K562 (cell line): Measurements from ENCODE around the gene DUOX2. TPM values are rescaled to one million over a fixed set of nuclear protein-coding genes. Genes with fewer than 3 reads are reported as not detected.

Experiments
- BCLAF1 ChIP-seq, 2 experiments: fragments of 450-650 bp in 1 of 2; IDR thresholded peaks; 2 replicates each; pipeline ENCODE4 v1.6.1; 2011 to 2017; ENCODE audit warnings: low read depth in 2 of 2, antibody characterized with exemption in 1 of 2, borderline replicate concordance in 1 of 2, low read length in 1 of 2, mild to moderate bottlenecking in 1 of 2, mixed read lengths in 1 of 2; ENCODE audit not compliant: control insufficient read depth in 1 of 2
- CTCF ChIP-seq, 3 experiments: IDR thresholded peaks in 2 of 3; conservative IDR thresholded peaks in 1 of 3; 2 replicates each; pipeline ENCODE4 v1.5.1; 2011 to 2012; ENCODE audit warnings: low read length in 3 of 3, mild to moderate bottlenecking in 3 of 3, control low read depth in 2 of 3, improper control_type of control experiment in 1 of 3, inconsistent platforms in 1 of 3, low read depth in 1 of 3, mixed read lengths in 1 of 3, moderate library complexity in 1 of 3; ENCODE audit not compliant: insufficient read depth in 2 of 3
- EP400 ChIP-seq: fragments of 450-650 bp; IDR thresholded peaks from 2 replicates; pipeline ENCODE4 v1.6.1; 2017; ENCODE audit warnings: antibody characterized with exemption, mild to moderate bottlenecking, moderate library complexity
- ID3 ChIP-seq, 2 experiments: fragments of 250-450 bp in 1 of 2; fragments of 450-650 bp in 1 of 2; sonication (Bioruptor Pico) in 1 of 2; IDR thresholded peaks; 2 replicates each; pipeline versions ENCODE4 v1.6.1 to v1.8.0; 2016 to 2021; ENCODE audit warnings: mild to moderate bottlenecking in 2 of 2, moderate library complexity in 2 of 2, missing compliant biosample characterization in 1 of 2, missing genetic modification characterization in 1 of 2
- NFIC ChIP-seq: fragments of 450-650 bp; IDR thresholded peaks from 2 replicates; pipeline ENCODE4 v1.6.1; 2017; ENCODE audit warnings: mild to moderate bottlenecking, inconsistent platforms
- NR3C1 ChIP-seq: sonication (generic); formaldehyde crosslinking; IDR thresholded peaks from 2 replicates; pipeline ENCODE4 v1.8.1; 2022; ENCODE audit warnings: missing genetic modification reagents
- OTX1 ChIP-seq: fragments of 450-650 bp; formaldehyde crosslinking; IDR thresholded peaks from 2 replicates; pipeline ENCODE4 v1.4.0; 2022; ENCODE audit warnings: mild to moderate bottlenecking
- POLR2AphosphoS2 ChIP-seq: IDR thresholded peaks from 2 replicates; pipeline ENCODE4 v1.6.1; 2012; ENCODE audit warnings: low read length, improper control_type of control experiment
- POLR2B ChIP-seq: fragments of 450-650 bp; IDR thresholded peaks from 2 replicates; pipeline ENCODE4 v1.6.1; 2018; ENCODE audit warnings: low read depth; ENCODE audit not compliant: partially characterized antibody
- PURB ChIP-seq: sonication (generic); formaldehyde crosslinking; IDR thresholded peaks from 2 replicates; pipeline ENCODE4 v1.9.0; 2021; ENCODE audit warnings: low read depth, mild to moderate bottlenecking, missing genetic modification reagents
- RBBP5 ChIP-seq: fragments of 200-600 bp; sonication (generic); IDR thresholded peaks from 2 replicates; pipeline ENCODE4 v1.6.1; 2012; ENCODE audit warnings: borderline replicate concordance, mild to moderate bottlenecking, low read length, control low read depth, inconsistent platforms; ENCODE audit not compliant: insufficient read depth, poor library complexity, severe bottlenecking
- RNF219 ChIP-seq: fragments of 250-450 bp; sonication (Bioruptor Pico); IDR thresholded peaks from 2 replicates; pipeline ENCODE4 v1.5.0; 2022; ENCODE audit warnings: mild to moderate bottlenecking
- SPI1 ChIP-seq: IDR thresholded peaks from 2 replicates; pipeline ENCODE4 v1.6.1; 2011; ENCODE audit warnings: low read depth, low read length, control low read depth, borderline replicate concordance
- YBX1 ChIP-seq: fragments of 450-650 bp; IDR thresholded peaks from 2 replicates; pipeline ENCODE4 v1.7.1; 2016; ENCODE audit warnings: mild to moderate bottlenecking
- ZFP30 ChIP-seq: fragments of 250-450 bp; sonication (Bioruptor Pico); IDR thresholded peaks from 2 replicates; pipeline ENCODE4 v1.8.0; 2022; ENCODE audit warnings: moderate library complexity, mild to moderate bottlenecking, inconsistent platforms, borderline replicate concordance
- ZNF121 ChIP-seq: sonication (generic); formaldehyde crosslinking; conservative IDR thresholded peaks from 2 replicates; pipeline ENCODE4 v1.8.0; 2022; ENCODE audit warnings: missing genetic modification reagents
- ZNF175 ChIP-seq: fragments of 200-800 bp; sonication (Bioruptor generic); IDR thresholded peaks from 2 replicates; pipeline ENCODE4 v1.6.1; 2016; ENCODE audit warnings: low read depth, mild to moderate bottlenecking, missing genetic modification characterization, missing compliant biosample characterization
- ZNF644 ChIP-seq: fragments of 200-800 bp; sonication (Bioruptor generic); IDR thresholded peaks from 2 replicates; pipeline ENCODE4 v1.6.1; 2016; ENCODE audit warnings: low read depth, missing genetic modification characterization, missing compliant biosample characterization
- polyA plus RNA-seq, 8 experiments: library from polyadenylated mRNA; depleted of rRNA in 4 of 8; stranded (reverse) in 5 of 8; unstranded in 3 of 8; fragments of >200 nt; fragmentation: Nextera tagmentation in 2 of 8; fragmentation: Illumina TruSeq in 1 of 8; extraction: Ambion mirVana in 2 of 8; extraction: Trizol in 1 of 8; gene quantifications; 2 replicates each; pipeline versions ENCODE4 v1.2.1 to v1.2.3, GENCODE V29; 2011 to 2014; ENCODE audit warnings: inconsistent platforms in 1 of 8, missing spikeins in 1 of 8
- total RNA-seq, 7 experiments: library from RNA; depleted of rRNA in 6 of 7; stranded (reverse); fragments of >200 nt in 6 of 7; fragmentation: Illumina TruSeq in 2 of 7; extraction: Trizol in 2 of 7; gene quantifications; 2 replicates each; pipeline versions ENCODE4 v1.2.1 to v1.2.3, GENCODE V29; 2011 to 2021; ENCODE audit warnings: low replicate concordance in 1 of 7

DUOX2 gene
- total and polyA plus RNA-seq, 9 of the 15 experiments (the other 6 are each of a cell fraction or from before 2014, with no cell fraction given) = 0.01 to 0.03 (median 0.02) TPM; not detected in 6

- TF ChIP-seq ZNF644 (tag) (0 out of 2 replicates have a peak, but pooled peaks have one; percentile 42), SPI1 (0 out of 2 replicates have a peak, but pooled peaks have one; percentile 16), RBBP5 (peak; percentile 82), ZFP30 (CRISPR knock-in tag) (no peak), YBX1 (no peak), BCLAF1 (IDR thresholded peaks at IDR 0.05; ENCODE audit: borderline replicate concordance in 1 of 2, control insufficient read depth in 1 of 2, low read depth in 2 of 2, low read length in 1 of 2) (no peak), OTX1 (CRISPR knock-in tag) (0 out of 2 replicates have a peak, but pooled peaks have one; percentile 31), ID3 (CRISPR knock-in tag; IDR thresholded peaks at IDR 0.05) (no peak), ID3 (tag; IDR thresholded peaks at IDR 0.05) (peak; percentile 85), EP400 (peak; percentile 56), ZNF121 (CRISPR knock-in tag) (no peak), ZNF175 (CRISPR knock-in tag) (no peak), NFIC (peak; percentile 82), POLR2B (no peak), NR3C1 (CRISPR knock-in tag) (no peak), RNF219 (CRISPR knock-in tag) (0 out of 2 replicates have a peak, but pooled peaks have one; percentile 37), CTCF (IDR thresholded peaks at IDR 0.05 in 2 of 3, conservative IDR thresholded peaks at IDR 0.05 in 1 of 3; ENCODE audit: insufficient read depth in 2 of 3, low read depth in 1 of 3, low read length in 3 of 3) (no peak), PURB (CRISPR knock-in tag) (no peak), POLR2AphosphoS2 (no peak)
These were observed 65.0 kb downstream of the DUOX2 start (continued) for GRCh38 chr15:45048794-45049631.
